Activated CD8-positive, alpha-beta memory T cell treated with anti-CD3 and anti-CD28 coated beads, Interleukin-2, amount 50 U/mL, for 48 hours (primary cell): ENCODE data around the gene RPH3AL.
"Not testable (repeated sequence)": the region's sequence is repeated elsewhere in the genome, so short reads cannot be mapped to it uniquely, and the experiment has no call there.

Experiments
- DNase-seq: peaks from one replicate; pipeline ENCODE4 v3.0.0-alpha.2; 2020

The RPH3AL gene

DNA sequence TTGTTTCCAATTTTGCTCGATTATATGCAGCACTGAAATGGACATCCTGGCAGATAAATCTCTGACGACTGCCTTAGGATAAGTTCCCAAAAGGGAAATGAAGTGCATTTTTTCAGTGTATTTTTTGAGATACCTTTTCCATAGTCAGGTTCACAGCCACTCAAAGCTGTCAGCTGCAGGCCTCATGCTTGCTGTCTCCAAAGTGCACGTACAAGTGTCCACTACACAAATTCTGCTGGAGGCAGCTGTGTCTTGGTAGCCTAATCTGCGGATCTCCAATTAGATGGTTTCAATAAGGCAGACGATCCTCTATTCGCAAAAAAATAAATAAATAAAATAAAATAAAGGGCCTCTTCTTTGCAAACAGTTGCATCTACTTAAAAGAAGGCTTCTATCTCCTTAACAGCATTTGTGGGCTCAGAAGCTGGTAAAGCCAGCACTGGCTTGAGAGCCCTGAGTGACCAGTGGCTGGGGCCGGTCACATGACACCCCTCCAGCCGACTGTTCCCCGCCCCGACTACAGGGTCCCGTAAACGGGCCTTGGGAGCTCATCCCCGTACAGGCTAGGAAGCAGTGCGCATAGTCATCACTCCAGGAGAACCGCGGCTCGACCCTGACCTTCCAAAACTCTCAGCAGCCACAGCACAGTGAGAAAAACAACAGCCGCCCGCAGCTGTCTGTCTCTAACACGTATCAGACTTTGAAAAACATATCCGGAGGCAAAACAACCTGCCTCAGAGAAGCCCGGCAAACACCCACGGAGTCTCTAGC, 18.8 kb downstream of the RPH3AL start:
- DNase-seq, result no peak

- no peak for DNase-seq
Observed at GRCh38 chr17:332558-333322, 19.9 kb downstream of the RPH3AL start.

- DNase-seq, result no peak
Observed at GRCh38 chr17:332023-332422, 20.6 kb downstream of the RPH3AL start.

DNA sequence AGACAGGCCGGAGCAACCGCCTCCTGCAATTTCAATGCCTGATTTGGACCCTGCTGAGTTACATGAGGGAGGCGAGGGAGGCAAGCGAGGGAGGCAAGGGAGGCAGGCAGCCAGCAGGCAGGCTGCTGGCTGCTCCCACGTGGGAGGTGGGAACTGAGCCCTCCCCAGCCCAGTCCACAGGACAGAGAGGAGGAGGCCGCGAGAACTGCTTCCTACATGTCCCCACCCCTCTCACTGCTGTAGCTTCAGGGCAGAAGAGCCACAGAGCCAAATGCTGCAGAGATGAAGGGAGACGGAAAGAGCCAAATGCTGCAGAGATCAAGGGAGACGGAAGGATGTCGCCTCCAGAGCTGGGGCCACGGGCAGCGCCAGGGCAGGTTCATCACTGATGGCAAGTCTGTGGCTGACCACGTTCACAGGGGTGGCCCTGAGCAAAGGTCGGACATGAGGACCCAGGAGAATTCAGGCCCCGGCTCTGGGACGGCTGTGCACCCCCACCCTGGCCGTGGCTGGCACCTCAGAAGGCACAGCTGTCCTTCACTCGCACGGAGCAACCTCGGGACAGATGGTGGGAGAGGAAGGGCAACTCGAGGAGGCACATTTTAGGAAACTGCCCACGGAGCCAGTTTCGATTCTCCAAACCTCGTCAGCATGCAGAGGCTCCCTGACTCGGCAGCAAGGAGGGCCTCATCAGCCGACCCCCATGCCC, 21.5 kb downstream of the RPH3AL start:
- no peak for DNase-seq

DNA sequence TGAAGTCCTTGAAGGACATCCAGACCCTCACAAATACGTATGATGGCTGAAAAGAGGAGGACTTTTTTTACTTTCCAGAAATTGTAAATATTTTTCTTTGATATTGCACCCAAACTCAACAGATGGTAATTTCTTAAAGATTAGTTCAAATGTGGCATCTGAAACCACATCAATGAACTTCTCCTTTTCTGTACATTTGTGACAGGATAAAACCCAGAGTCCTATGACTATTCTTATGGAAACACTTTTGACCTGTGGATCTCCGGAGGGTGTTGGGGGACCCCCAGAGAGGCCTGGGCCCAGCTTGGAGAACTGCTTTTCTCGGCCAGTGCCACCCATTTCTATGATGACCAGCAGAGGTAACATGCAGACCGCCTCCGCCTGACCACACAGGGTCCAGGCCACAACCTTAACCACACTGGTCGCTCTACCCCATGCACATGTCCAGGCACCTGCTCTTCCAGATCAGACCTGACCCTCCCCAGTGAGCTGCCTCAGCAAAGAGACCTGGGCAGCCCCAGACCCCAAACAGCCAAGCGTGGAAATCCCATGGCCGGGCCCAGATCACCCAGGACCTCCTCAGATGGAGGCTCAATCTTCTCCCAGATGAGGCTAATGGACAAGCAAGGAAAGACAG, 22.7 kb downstream of the RPH3AL start:
- no peak for DNase-seq

DNA sequence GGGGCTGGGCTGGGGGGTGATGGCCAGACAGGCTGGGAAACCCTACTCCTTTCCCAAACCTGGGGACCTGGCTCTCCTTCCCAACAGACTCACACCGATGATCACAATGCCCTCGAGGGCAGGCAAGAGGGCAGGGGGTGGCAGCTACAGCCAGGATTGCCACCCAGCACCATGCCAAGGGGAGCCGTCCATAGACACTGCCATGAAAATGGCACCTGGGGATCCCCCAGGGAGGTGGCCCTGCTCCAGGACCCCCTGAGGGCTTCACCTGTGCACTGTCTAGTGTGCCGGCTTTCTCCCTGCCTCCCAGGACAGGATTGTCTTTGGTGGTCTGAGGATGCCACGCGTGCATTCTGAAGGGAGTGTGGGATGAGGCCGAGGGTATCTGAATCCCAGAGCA, 24.6 kb downstream of the RPH3AL start:
- DNase-seq, result no peak

- DNase-seq, result no peak
Observed at GRCh38 chr17:327296-327695, 25.3 kb downstream of the RPH3AL start.

DNA sequence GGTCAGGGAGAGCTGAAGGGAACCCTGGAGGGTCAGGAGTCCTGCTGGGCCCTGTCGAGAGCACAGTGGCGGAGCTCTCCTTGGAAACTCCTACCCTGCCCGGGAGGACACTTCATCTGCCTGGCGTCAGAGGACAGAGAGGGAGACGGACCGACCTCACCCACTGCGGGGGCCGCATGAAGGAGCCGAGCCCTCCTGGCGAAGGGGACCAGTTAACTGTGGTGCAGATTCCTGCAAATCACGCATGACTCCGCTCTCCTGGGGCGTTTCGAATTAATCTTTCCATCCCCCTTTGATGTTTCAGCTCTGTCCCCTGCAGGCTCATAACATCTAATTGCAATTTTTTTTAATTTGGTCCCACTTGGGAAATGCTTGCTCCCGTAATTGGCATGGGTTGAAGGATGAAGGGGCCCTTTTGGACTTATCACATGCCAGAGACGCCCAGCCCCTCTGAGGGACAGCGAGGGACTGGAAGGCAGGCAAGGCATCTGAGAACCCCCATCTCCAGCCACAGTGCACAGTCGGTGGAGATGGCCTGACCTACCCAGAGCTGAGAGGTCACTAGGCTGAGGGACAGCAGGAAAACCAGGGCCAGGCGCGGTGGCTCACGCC, 26.5 kb downstream of the RPH3AL start:
- DNase-seq, result no peak

GRCh38 chr17:325270-326009, 27.2 kb downstream of the RPH3AL start:
- DNase-seq, result no peak

DNA sequence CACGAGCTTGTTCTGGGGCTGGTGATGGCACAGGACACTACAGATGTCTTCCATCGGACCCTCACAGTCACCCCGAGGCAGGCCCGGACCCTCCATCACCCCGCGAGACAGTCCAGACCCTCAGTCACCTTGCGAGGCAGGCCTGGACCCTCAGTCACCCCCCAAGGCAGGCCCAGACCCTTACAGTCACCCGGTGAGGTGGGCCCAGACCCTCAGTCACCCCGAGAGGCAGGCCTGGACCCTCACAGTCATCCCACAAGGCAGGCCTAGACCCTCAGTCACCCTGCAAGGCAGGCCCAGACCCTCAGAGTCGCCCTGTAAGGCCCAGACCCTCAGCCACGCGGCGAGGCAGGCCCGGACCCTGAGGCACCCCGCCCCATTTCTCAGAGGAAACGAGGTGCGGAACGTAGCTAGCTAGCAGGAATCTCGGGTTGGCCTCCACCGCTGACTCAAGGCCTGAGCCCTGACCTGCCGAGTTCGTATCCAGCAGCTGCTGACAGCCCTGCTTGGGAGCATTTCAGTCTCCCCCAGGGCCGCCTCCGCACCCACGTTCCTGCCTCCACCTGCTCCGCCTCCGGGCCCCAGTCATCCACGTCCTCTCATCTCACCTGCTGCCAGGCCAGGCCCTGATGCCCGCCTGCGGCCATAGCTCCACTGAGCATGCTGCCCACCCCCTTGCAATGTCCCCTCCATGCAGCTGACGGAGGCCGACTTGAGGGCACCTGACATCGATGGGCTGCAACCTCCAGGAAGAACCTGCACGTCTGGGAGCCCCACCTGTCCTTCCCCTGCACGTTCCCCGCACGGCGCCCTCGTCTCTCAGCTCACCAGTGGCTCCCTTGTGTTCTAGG, 28.7 kb downstream of the RPH3AL start:
- no peak for DNase-seq

DNA sequence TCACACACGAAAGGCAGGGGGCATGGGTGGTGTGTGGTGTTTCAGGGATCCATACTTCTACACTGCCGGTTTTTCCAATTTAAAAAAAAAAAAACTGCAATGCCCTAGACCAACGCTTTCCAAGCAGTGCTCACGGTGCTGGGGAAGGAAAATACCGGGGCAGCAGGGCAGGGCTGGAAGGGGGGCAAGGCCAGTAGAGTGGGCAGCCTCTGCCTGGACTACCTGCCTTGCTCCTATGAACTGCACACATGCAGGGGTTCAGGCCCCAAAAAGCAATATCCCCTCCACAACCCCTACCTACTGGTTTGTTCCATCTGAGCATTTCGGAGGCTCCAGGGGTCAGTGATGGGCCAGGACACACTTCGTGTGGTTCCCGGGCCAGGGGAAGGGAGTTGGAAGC, 29.4 kb downstream of the RPH3AL start:
- no peak for DNase-seq

DNA sequence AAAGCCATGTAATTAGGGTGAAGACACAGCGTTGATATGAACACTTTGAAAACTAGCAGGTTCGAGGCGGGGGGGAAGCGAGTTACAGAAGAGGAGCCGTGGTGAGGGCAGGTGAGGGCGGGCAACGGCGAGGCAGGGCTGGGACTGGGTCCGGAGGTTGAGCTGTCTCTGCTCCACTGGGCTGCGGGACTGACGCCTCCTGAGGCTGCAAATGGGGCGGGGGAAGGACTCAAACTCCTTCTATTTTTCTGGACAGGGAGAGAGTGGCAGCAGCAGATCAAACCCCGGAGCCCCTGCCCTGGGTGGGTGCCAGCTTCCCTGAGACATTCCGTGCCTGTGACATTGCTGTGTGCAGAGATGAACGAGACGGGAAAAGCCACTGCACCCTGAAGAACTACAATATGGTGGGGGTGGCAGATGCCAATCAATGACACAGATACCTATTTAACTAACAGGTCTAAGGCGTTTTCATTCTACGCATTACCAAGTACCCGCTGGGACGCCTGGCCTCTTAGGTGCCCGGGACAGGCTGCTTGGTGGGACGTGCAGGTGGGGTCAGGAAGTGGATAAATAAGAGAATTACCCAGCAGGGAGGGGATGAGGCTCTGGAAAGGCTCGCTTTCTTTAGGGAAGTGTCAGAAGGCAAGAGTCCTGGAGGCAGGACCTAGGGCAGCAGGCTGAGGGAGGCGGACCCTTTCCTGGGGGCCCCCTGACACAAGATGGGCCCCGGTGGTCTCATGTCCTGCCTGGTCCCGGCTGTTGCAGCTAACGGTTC, 30.4 kb downstream of the RPH3AL start:
- DNase-seq, result no peak

GRCh38 chr17:321386-321941, 31.1 kb downstream of the RPH3AL start:
- no peak for DNase-seq

DNA sequence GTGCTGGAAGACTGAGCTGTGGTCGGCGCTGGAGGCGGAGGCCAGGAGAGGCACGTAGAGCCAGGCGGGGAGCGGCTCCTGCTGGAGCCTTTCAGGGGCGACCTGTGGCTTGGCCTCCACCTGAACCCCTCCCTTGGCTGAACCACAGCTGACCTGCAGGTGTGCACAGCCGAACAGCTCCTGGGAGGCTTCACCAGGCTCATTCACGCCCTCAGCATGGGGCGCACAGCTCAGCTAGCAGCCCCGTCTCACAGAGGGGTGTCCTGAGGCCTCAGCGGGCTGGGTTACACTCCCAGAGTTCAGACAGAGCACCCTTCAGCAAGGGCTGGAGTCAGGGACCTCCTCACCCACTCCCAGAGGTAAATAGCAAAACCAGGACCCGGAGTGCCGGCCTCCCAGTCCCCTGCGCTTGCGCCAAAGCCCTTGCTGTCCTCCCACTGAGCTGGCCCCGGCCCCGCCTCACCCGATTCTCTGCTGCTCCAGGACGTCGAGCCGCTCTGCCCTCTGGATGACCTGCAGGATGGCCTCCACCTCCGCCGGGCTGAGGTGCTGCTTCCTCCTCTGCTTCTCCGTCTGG, 31.7 kb downstream of the RPH3AL start:
- DNase-seq, result no peak

DNA sequence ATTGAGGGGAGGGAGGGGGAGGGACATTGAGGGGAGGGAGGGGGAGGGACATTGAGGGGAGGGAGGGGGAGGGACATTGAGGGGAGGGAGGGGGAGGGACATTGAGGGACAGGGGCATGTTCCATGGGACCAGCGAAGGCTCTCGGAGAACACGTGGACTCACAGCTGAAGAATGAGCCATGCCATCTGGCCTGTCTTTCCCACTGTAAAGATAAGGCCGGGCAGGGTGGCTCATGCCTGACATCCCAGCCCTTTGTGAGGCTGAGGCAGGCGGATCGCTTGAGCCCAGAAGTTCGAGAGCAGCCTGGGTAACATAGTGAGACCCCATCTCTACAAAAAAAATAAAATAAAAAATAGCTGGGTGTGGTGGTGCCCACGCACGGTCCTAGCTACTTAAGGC, 32.5 kb downstream of the RPH3AL start:
- no peak for DNase-seq

DNA sequence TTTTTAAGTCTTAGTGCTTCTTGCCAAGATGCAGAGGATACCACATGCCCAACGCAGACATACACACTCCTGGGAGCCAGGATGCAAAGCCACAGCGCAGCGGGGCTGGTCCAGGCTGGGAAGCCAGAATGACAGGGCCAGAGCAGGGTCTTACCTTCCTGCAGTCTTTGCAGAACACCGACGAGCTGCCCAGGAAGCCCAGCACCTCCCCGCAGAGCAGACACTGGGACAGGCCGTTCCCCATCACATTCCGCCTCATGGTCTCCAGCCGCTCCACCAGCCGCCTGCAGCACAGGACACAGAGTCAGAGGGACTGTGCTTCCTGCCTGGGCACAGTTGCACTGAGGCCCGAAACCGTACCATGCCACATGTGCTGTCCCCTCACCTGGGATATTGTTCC, 33.3 kb downstream of the RPH3AL start:
- no peak for DNase-seq

DNA sequence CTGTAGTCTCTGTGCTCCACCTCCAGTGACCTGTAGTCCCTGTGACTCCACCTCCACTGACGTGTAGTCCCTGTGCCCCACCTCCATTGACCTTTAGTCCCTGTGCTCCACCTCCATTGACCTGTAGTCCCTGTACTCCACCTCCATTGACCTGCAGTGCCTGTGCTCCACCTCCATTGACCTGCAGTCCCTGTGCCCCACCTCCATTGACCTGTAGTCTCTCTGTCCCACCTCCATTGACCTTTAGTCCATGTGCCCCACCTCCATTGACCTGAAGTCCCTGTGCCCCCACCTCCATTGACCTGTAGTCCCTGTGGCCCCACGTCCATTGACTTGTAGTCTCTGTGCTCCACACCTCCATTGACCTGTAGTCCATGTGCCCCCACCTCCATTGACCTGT, 35.5 kb downstream of the RPH3AL start:
- DNase-seq, result not testable (repeated sequence)

DNA sequence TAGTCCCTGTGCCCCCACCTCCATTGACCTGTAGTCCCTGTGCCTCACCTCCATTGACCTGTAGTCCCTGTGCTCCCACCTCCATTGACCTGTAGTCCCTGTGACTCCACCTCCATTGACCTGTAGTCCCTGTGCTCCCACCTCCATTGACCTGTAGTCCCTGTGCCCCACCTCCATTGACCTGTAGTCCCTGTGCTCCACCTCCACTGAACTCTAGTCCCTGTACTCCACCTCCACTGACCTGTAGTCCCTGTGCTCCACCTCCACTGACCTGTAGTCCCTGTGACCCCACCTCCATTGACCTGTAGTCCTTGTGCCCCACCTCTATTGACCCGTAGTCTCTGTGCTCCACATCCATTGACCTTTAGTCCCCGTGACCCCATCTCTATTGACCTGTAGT, 37.2 kb downstream of the RPH3AL start:
- not testable (repeated sequence) for DNase-seq

- not testable (repeated sequence) for DNase-seq
Observed at GRCh38 chr17:314614-314944, 38.0 kb downstream of the RPH3AL start.
